ENCODE measurements around the gene JPH3.

DNA sequence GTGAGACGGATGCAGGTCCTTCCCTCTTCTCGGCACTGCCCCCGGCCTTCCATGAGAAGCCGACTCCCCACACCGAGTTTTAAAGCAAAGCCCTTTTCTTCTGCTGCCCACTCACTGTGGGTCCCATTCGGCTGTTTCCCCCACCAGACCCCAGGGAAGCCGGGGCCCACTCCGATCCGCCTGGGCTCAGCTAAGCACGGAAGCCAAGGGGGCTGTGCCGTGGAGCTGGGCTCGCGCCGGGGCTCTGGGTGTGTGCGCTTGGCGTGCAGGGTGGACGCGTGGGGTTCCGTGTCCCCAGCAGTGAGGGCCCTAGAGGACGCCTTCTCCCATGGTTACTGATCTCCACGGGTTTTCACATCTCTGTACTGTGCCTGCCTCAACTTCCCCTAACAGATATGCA, 94.9 kb downstream of the JPH3 start:
- TF ChIP-seq ZNF274 (IDR thresholded peaks at IDR 0.05; ENCODE audit: low read depth, low read length) (no peak), YY1 (IDR thresholded peaks at IDR 0.05; ENCODE audit: insufficient read depth, insufficient read length) (no peak), SUZ12 (IDR thresholded peaks at IDR 0.05; ENCODE audit: extremely low read depth, insufficient read depth, insufficient read length) (no peak)
